Activated B cell treated with CpG ODN at 0.5 μM for 24 hours (primary cell): ENCODE data around the gene PRG3. TPM values are rescaled to one million over a fixed set of nuclear protein-coding genes. Genes with fewer than 3 reads are reported as not detected.

Source experiments
- ATAC-seq: fragments of 200-7000 bp; cut with Tn5 transposase; one replicate; pipeline ENCODE4 v1.10.0; 2021; ENCODE audit warnings: low read depth, mild to moderate bottlenecking, moderate library complexity
- CTCF ChIA-PET: fragments of 350-600 bp; sonication (Branson Sonifier 250); formaldehyde crosslinking; loops from one replicate; lab custom pipeline; 2021; ENCODE audit warnings: antibody characterized with exemption; lab: Charles Lee
- POLR2A ChIA-PET: fragments of 350-600 bp; sonication (Branson Sonifier 250); formaldehyde crosslinking; loops from one replicate; lab custom pipeline; 2021; ENCODE audit warnings: antibody characterized with exemption; lab: Charles Lee
- DNase-seq: peaks from one replicate; pipeline ENCODE4 v3.0.0; 2022
- H3K27ac Mint-ChIP-seq: one replicate; pipeline ENCODE4 v1.8.0; 2020; ENCODE audit warnings: mixed read lengths
- H3K27me3 Mint-ChIP-seq: one replicate; pipeline ENCODE4 v1.8.0; 2021; ENCODE audit warnings: mixed read lengths
- H3K36me3 Mint-ChIP-seq: one replicate; pipeline ENCODE4 v1.8.0; 2021; ENCODE audit warnings: low read depth, mixed read lengths
- H3K4me1 Mint-ChIP-seq: one replicate; pipeline ENCODE4 v1.8.0; 2021; ENCODE audit warnings: mixed read lengths
- H3K4me3 Mint-ChIP-seq: one replicate; pipeline ENCODE4 v1.8.0; 2020; ENCODE audit warnings: mild to moderate bottlenecking, mixed read lengths
- H3K9me3 Mint-ChIP-seq: one replicate; pipeline ENCODE4 v1.8.0; 2020; ENCODE audit warnings: mixed read lengths
- CTCF ChIP-seq: fragments of 200-600 bp; IDR thresholded peaks from one replicate; pipeline ENCODE4 v1.8.0; 2022; ENCODE audit warnings: antibody characterized with exemption, mild to moderate bottlenecking
- intact Hi-C: fragments of 100-400 bp; cut with micrococcal nuclease; formaldehyde crosslinking; loops from one replicate; pipeline ENCODE4 v1.15.1; 2024
- total RNA-seq: library from RNA; stranded (reverse); gene quantifications from 2 replicates; pipeline ENCODE4 v1.2.3, GENCODE V29; 2022

Gene PRG3
- total RNA-seq, 1 donor from 2014 or later: not detected

DNA sequence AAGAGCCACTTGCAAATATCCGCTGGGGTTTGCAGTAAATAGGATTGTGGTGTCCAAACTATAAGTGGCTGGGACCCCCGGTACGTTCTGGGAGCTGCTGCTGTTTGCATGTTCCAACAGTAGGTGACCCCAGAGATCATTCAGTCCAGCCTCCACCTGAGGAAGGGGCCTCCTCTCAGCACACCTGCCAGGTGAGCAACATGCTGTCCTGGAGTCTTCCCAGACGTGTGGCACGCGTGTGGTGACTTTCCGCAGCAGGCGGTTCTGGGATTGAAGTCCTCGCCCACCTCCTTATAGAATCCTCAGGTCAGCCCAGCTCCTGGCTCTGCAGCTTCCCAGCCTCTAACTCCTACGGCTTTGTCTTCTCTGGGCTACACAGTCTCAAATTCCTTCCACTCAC lies 36.1 kb downstream of the PRG3 start:
- intact Hi-C loops: loop anchor here (1.0 to 5.0 kb wide), 11 partner anchors 61 to 1442 kb away; partner anchors contain the start of genes LPXN, SLC43A3 and ZFP91
- ATAC-seq: no peak
- Mint-ChIP-seq H3K4me1 (peaks cover 3% of the 10 kb centered on the region), H3K27ac (no peak overlapping the region), H3K36me3 (no peaks in the 10 kb centered on the region), H3K27me3 (peaks cover 1% of the 10 kb centered on the region), H3K4me3 (no peak overlapping the region), H3K9me3 (no peaks in the 10 kb centered on the region)
- ChIA-PET POLR2A (no interaction called here), CTCF (interaction anchor here (1.4 to 2.6 kb wide), 5 partner anchors 17 to 149 kb away, joined by 5 to 21 read pairs (median 8); partner anchors contain the start of gene TNKS1BP1)
- no peak for TF ChIP-seq CTCF
- no peak for DNase-seq

GRCh38 chr11:57343825-57344224 lies 37.1 kb downstream of the PRG3 start:
- ChIA-PET CTCF (interaction anchor here (0.5 to 1.8 kb wide), 4 partner anchors 13 to 1330 kb away, joined by 3 to 4 read pairs (median 4); no protein-coding TSS in a partner anchor), POLR2A (no interaction called here)
- ATAC-seq: no peak
- intact Hi-C loops: no loop called here
- Mint-ChIP-seq H3K9me3 (no peaks in the 10 kb centered on the region), H3K4me1 (peaks cover 3% of the 10 kb centered on the region), H3K36me3 (no peaks in the 10 kb centered on the region), H3K27ac (no peak overlapping the region), H3K4me3 (no peak overlapping the region), H3K27me3 (no peaks in the 10 kb centered on the region)
- TF ChIP-seq CTCF: no peak
- no peak for DNase-seq

- no peak overlapping the region for H3K27ac Mint-ChIP-seq
- ATAC-seq (no peak), DNase-seq (no peak)
- peaks cover 2% of the 10 kb centered on the region for H3K27me3 Mint-ChIP-seq
- H3K9me3 Mint-ChIP-seq: no peaks in the 10 kb centered on the region
- no peak for TF ChIP-seq CTCF
- CTCF ChIA-PET: interaction anchor here (1.8 kb wide), 1 partner anchor 184 kb away, joined by 4 read pairs; no protein-coding TSS in a partner anchor
- H3K4me3 Mint-ChIP-seq: no peak overlapping the region
- no peaks in the 10 kb centered on the region for H3K36me3 Mint-ChIP-seq
- POLR2A ChIA-PET: no interaction called here
- intact Hi-C loops: no loop called here
- H3K4me1 Mint-ChIP-seq: peaks cover 3% of the 10 kb centered on the region
Measured at GRCh38 chr11:57342702-57343101, 38.2 kb downstream of the PRG3 start.

DNA sequence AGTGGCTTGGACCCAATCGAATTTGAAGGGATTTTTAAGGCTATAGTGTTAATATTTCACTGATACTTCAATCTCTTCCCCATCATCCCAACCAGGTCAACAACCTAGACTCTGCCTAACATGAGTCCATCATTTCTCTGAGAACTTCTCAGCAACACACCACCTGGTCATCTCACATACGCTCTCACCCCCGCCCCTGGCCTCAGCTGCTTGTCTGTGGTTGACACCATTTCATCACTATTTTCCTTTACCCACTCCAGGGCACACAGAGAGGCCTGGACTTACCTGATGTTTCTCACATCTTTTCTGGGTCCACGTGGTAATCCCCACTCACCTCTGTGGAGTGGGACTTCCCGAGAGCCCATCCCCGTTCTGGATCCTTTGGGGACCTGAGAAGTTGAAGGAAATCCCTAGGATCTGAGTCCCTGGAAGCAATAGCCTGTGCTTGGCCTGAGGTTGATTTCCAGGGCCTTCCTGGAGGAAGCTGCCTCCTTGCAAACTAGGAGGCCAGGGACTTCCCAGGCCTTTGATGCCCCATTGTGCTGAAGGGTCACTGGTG lies 39.6 kb downstream of the PRG3 start:
- Mint-ChIP-seq H3K27me3 (peaks cover 2% of the 10 kb centered on the region), H3K9me3 (no peaks in the 10 kb centered on the region), H3K4me3 (no peak overlapping the region), H3K4me1 (peaks cover 6% of the 10 kb centered on the region), H3K27ac (no peak overlapping the region), H3K36me3 (no peaks in the 10 kb centered on the region)
- POLR2A ChIA-PET: interaction anchor here (0.6 to 0.7 kb wide), 2 partner anchors 11 to 118 kb away, joined by 3 to 4 read pairs; no protein-coding TSS in a partner anchor
- intact Hi-C loops: no loop called here
- ATAC-seq: no peak
- no peak for TF ChIP-seq CTCF
- CTCF ChIA-PET: no interaction called here
- DNase-seq: no peak

- no peak for TF ChIP-seq CTCF
- CTCF ChIA-PET: no interaction called here
- peaks cover 2% of the 10 kb centered on the region for H3K36me3 Mint-ChIP-seq
- DNase-seq (no peak), ATAC-seq (no peak)
- H3K27ac Mint-ChIP-seq: no peak overlapping the region
- POLR2A ChIA-PET: no interaction called here
- no peak overlapping the region for H3K4me3 Mint-ChIP-seq
- H3K9me3 Mint-ChIP-seq: no peaks in the 10 kb centered on the region
- H3K4me1 Mint-ChIP-seq: peaks cover 10% of the 10 kb centered on the region
- H3K27me3 Mint-ChIP-seq: peaks cover 2% of the 10 kb centered on the region
- intact Hi-C loops: no loop called here
Measured at GRCh38 chr11:57340039-57340615, 40.8 kb downstream of the PRG3 start.
